HS-27A (cell line): ENCODE measurements around the gene CNPY3.
"Not testable (repeated sequence)": the region's sequence is repeated elsewhere in the genome, so short reads cannot be mapped to it uniquely, and the experiment has no call there.

ENCODE experiments used
- DNase-seq: peaks from one replicate; pipeline ENCODE4 v3.0.0-alpha.2; 2012; ENCODE audit warnings: low read depth, missing footprints

CNPY3 gene

GRCh38 chr6:42928986-42929820 is at the start of gene CNPY3:
TSS of gene CNPY3 (plus strand) at chr6:42929480. CDS start at chr6:42929571, 91 bp downstream.
- peak; percentile 99 for DNase-seq

- DNase-seq, result not testable (repeated sequence)
These were observed 49.0 kb upstream of the CNPY3 start for GRCh38 chr6:42880240-42880817.

- DNase-seq, result not testable (repeated sequence)
These were observed 48.4 kb upstream of the CNPY3 start for GRCh38 chr6:42880871-42881270.

GRCh38 chr6:42885702-42886101 is 43.6 kb upstream of the CNPY3 start:
- DNase-seq, result no peak

- not testable (repeated sequence) for DNase-seq
These were observed 41.1 kb upstream of the CNPY3 start for GRCh38 chr6:42888201-42888600.

- no peak for DNase-seq
These were observed 39.5 kb upstream of the CNPY3 start for GRCh38 chr6:42889815-42890214.

- peak; percentile 77 for DNase-seq
These were observed 38.7 kb upstream of the CNPY3 start for GRCh38 chr6:42890311-42891198.

- DNase-seq, result no peak
These were observed 38.0 kb upstream of the CNPY3 start for GRCh38 chr6:42891199-42891722.

- not testable (repeated sequence) for DNase-seq
These were observed 35.0 kb upstream of the CNPY3 start for GRCh38 chr6:42894041-42894828.

GRCh38 chr6:42896178-42896719 is 33.0 kb upstream of the CNPY3 start:
- no peak for DNase-seq

- DNase-seq, result no peak
These were observed 30.4 kb upstream of the CNPY3 start for GRCh38 chr6:42898891-42899361.

- no peak for DNase-seq
These were observed 29.4 kb upstream of the CNPY3 start for GRCh38 chr6:42899871-42900270.

GRCh38 chr6:42901538-42901957 is 27.7 kb upstream of the CNPY3 start:
- peak; percentile 69 for DNase-seq

- not testable (repeated sequence) for DNase-seq
These were observed 26.6 kb upstream of the CNPY3 start for GRCh38 chr6:42902429-42903263.

GRCh38 chr6:42904467-42904866 is 24.8 kb upstream of the CNPY3 start:
- DNase-seq, result no peak

GRCh38 chr6:42907336-42907735 is 21.9 kb upstream of the CNPY3 start:
- DNase-seq, result no peak

- no peak for DNase-seq
These were observed 19.4 kb upstream of the CNPY3 start for GRCh38 chr6:42909835-42910234.

GRCh38 chr6:42911171-42912021 is 17.9 kb upstream of the CNPY3 start:
- DNase-seq, result no peak

GRCh38 chr6:42914546-42914945 is 14.7 kb upstream of the CNPY3 start:
- no peak for DNase-seq
